Umbilical cord (tissue), 2 donors: Measurements from ENCODE around the gene IGF1. TPM values are rescaled to one million over a fixed set of nuclear protein-coding genes. Genes with fewer than 3 reads are reported as not detected.
A peak's percentile ranks its signal among the peaks of the same experiment; 100 is the strongest.

ENCODE experiments used
- DNase-seq: peaks from one replicate; pipeline ENCODE4 v3.0.0-alpha.2; 2015; ENCODE audit warnings: low spot score
- total RNA-seq: library from RNA; depleted of rRNA; stranded (reverse); fragments of >200 nt; gene quantifications from one replicate; pipeline ENCODE4 v1.2.3, GENCODE V29; 2014; ENCODE audit warnings: low replicate concordance; ENCODE audit not compliant: insufficient read depth

Gene IGF1
- 18.1 TPM for total RNA-seq

DNA sequence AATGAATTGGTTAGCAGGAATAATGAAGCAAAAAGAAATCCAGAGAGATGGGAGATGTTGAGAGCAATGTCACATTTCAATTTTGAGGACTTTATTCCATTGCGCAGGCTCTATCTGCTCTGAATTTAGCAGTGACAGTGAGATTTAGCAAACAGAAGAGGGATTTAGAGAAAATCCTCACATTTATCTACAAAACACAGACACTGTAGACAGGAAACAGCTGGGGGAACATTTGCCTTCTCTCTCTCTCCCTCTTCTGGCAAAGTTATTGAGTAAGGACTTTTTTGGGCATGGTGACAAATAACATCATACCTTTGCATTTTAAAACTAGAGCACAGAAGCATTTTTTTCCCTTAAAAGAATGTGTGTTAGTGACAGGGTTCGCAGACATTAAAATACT is at the start of gene IGF1:
IGF1 (minus strand) TSS at position 158 of the 400 bp plus-strand sequence. CDS start 182 bp downstream, outside the sequence.
- DNase-seq, result peak; percentile 91

DNA sequence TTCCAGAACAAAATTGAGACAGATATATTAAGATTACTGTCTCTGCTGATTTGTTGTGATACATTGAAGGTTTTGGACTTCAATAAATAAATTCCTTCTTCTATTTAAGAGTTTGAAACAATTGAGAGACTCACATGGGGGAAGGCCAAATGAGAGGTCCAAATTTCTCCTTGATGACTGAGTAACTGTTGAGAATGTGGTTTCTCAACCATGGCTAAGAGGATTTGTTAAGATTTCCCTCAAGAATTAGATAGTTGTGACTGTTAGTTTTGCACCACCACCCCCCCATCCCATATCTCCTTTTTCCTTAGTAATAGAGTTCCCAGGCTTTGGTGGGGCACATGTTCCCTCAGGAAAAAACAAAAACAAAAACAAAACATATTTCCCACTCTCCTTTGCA is 47.7 kb upstream of the IGF1 start:
- DNase-seq, result no peak

GRCh38 chr12:102527171-102527720 is 46.9 kb upstream of the IGF1 start:
- DNase-seq, result peak; percentile 44

DNA sequence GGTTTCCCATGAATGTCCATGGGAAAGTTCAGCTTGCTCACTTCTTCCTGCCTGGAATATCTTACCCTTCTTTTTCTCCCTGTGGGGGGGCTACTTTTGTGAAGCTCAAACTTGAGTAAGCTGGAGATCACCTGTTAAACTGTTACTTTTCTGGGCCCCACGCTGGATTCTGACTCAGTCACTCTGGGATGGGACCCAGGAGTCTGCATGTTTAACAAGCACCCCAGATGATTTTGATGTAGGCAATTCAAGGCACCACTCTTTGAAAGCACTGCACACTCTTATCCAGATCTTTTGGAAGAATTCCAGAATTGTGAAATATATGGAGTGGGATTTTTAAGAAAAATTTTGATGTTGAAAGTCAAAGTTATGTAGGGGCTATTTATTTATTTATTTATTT is 46.3 kb upstream of the IGF1 start:
- peak; percentile 26 for DNase-seq

DNA sequence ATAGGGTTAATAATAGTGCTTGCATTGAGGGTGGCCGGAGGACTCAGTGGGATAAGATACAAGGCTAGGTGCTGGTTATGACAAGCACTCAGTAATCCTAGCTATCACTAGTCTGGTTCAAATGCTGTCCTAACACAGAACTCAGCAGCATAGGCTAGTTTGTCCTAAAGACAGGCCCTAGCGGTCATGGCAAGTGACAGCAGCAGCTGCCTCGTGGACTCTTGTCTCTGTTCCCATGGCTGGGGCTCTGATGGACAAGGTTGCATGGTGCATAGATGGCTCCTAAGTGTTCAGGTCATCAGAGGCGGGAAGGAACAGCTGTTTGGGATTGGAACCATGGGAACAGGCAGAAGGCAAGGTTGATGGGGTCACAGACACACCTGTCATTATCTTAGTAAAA is 42.4 kb upstream of the IGF1 start:
- DNase-seq, result no peak

DNA sequence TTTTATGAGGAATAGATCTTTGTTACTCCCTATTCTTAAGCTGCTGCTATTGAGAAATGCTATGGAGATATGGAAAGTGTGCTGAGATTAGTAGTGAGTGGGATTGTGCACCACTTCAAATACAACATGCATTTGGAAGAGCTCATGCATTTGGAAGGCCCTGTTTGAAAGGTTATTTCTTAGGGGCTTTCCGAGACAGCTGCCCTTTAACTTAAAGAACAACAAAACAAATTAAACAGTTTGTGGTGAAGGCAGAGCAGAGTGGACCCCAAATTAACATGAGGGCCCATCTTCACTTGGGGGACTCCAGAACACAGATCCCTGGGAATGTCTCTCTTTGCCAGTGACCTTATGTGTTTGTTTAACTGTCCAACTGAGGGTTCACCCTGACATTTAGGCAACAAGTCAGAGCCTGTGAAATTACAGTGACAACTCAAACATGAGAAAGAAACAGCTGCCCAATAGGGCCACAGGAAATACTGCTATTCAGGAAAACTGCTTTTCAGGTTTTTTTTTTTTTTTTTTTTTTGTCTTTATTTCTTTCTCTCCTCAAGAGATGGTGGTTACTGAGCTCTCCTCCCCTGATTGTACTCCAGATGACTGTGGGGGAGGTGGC is 41.4 kb upstream of the IGF1 start:
- DNase-seq, result no peak

- DNase-seq, result no peak
Measured at GRCh38 chr12:102518871-102519270, 38.5 kb upstream of the IGF1 start.

DNA sequence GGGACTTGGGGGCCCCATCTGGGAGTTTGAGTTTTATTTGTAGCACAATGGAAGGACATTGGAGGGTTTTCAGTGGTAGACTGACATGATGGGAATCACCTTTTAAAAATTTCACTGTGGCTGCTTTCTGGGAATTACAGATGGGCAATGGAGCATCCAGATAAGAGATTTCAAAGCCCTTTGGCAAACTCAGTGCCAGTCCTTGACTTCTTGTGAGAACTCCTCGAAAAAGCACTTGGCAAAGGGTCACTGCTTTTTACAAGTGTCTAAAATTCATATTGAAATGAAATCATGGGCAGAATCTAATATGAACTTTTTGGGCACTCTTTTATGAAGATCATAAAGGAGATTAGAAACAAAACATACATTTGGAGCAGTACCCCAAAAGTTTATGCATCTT is 34.3 kb upstream of the IGF1 start:
- no peak for DNase-seq

- DNase-seq, result no peak
Measured at GRCh38 chr12:102513739-102514138, 33.4 kb upstream of the IGF1 start.

DNA sequence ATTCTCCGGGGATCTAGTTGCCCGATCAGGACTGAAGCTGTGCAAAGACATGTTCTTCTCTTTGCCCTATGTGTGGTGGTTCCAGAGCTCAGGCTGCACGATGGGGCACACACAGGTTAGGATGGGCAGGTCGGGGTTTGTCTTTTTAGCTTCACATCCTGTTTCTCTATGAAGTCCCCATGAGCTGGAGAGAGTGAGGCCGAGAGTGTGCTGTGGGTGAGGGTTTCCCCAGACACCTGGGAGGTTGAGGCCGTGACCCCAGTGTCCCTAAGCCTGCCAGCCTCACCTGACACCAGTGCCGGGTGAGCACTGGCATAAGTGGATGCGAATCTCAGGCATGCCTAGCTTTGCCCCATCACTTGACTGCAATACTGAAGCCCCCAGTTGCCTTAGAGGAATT is 32.9 kb upstream of the IGF1 start:
- no peak for DNase-seq

DNA sequence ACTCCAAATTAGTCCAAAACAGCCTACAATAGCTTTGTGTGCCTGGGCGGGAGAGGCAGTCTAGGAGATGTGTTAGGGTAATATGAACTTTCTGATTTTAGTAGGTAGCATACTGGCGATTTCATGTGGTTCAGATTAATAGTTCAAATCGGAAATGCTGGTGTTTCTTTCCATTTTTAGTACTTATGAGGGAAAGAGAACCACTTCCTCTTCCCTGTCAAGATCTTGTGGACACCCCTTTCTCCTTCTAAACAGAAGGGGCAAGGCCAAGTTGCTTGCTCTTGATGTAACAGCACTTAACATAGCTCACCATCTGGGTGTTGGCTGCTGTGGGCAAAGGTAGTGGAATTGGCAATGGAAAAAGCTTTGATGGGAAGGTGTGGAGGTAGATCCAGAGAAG is 32.2 kb upstream of the IGF1 start:
- no peak for DNase-seq

- no peak for DNase-seq
Measured at GRCh38 chr12:102511575-102511974, 31.2 kb upstream of the IGF1 start.

- no peak for DNase-seq
Measured at GRCh38 chr12:102510463-102510862, 30.1 kb upstream of the IGF1 start.

DNA sequence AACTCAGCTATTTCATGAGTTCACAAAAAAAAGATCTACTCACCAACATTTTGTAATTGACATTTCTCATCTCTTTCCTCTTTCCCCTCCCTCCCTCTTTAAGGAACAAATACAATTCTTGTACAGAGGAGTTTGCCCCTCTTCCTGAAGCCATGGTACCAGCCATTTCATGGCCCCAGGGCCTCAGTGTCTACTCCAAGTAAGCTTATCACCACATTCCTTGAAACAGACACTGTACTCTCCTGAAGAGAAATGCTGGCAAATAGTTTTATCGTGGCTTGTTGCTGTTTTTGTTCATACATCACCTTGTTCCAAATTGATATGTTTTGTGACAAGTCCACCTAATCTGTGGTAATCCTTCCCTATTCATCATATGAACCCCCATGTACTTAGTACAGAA is 29.7 kb upstream of the IGF1 start:
- DNase-seq, result no peak

GRCh38 chr12:102509123-102509626 is 28.8 kb upstream of the IGF1 start:
- no peak for DNase-seq

GRCh38 chr12:102508052-102508451 is 27.7 kb upstream of the IGF1 start:
- no peak for DNase-seq

DNA sequence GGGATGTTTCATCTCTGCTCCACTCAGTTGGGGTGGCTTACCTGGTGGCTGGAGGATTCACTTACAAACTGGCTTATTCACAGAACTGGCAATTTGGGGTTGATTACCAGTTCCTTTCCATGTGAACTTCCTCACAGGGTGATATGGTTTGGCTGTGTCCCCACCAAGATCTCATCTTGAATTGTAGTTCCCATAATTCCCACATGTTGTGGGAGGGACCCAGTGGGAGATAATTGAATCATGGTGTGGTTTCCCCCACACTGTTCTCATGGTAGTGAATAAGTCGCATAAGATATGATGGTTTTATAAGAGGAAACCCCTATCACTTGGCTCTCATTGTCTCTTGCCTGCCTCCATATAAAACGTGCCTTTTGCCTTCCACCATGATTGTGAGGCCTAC is 26.9 kb upstream of the IGF1 start:
- DNase-seq, result no peak

- DNase-seq, result no peak
Measured at GRCh38 chr12:102504871-102505270, 24.5 kb upstream of the IGF1 start.

DNA sequence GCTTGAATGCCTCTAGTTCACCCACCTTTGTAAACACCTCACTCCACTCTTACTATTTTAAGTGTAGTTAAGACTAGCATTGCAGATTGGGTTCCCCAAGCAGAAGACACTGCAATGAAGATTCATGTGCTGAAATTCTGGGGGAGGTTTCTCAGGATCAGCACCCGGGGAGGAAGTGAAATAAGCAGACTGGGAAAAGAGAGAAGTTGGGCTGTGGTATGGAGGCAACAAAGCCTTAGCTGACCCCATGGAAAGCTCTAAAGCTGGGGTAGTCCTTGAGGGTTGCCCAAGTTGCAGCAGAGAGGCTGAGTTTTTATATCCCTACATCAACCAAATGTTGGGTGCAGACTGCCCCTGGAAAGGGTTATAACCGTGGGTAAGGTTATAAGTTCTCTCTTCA is 23.9 kb upstream of the IGF1 start:
- DNase-seq, result peak; percentile 26

DNA sequence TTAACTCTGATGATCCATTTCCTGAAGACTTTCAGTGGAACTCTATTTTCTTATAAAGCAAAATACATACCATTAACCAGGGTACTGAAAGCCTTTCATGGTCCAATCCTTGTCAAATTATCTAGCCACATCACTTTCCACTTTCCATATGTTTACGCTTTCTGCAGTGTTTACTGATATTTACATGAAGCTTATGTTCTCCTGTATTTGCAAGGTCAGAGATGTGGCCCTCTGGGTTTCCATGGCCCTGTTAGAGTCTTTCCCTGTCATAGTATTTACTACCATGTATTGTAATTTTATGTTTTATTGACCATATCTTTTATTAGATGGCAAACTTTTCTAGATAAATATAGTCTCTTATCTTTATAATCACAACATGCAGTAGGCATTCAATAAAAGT is 23.5 kb upstream of the IGF1 start:
- no peak for DNase-seq

DNA sequence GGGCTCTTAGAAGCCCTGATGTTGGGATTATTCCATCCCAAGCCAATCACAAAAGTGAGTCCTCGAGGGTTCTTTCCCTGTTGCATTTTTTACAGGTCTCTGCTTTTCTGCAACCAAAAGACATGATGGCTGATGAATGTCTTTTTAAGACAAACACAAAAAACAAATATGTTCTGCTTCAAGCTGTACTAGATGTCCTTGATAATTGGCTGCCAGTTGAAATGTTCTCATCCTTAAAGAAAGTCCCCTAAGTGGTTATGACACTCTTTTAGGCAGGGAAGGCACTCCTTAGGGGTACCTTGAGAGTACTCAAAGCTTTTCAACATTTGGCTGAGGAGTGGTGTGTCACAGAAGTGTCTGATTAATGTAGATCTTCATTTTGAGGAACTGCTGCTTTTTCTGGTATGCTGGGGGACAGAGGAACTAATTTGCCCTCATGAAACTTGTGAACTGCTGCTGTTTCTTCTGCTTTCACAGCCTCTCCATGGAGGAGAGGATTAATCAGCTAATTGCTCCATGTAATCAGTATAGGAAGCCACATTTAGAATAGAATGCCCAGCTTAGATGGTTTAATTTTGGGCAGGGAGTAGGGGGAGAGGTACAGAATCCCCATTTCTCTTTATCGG is 22.8 kb upstream of the IGF1 start:
- no peak for DNase-seq

- DNase-seq, result no peak
Measured at GRCh38 chr12:102501773-102502172, 21.4 kb upstream of the IGF1 start.

DNA sequence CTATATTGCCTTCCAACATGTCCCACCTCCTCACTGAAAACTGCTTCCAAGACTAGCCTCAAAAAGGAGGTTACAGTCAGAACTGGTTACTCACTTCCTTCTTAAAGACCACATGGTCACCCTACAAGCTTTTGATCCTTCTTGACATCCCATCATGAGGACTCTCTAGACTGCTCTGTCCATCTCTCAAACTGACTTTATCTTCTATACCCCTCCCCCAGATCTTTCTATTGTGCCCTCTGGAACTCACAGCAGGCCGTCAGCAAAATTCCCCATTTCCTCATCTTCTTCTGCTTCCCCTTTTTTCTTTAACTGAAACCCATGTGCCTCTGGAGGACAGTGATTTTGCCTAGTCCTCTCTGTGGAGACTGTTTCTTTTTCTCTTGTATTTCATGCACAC is 18.1 kb upstream of the IGF1 start:
- DNase-seq, result peak; percentile 35
